H9 (cell line): ENCODE measurements around the gene RBL1. TPM values are rescaled to one million over a fixed set of nuclear protein-coding genes. Genes with fewer than 3 reads are reported as not detected.

ENCODE experiments used
- DNase-seq: peaks from one replicate; pipeline ENCODE4 v3.0.0-alpha.2; 2017
- H2AFZ ChIP-seq: one replicate; pipeline ENCODE4 v1.6.1; 2013; ENCODE audit warnings: mild to moderate bottlenecking, low read length, control low read depth, moderate library complexity
- H2AK5ac ChIP-seq: 2 replicates; pipeline ENCODE4 v1.6.1; 2013; ENCODE audit warnings: low read length, control low read depth, mixed read lengths; ENCODE audit not compliant: insufficient read length
- H2BK120ac ChIP-seq: one replicate; pipeline ENCODE4 v1.6.1; 2013; ENCODE audit warnings: low read depth, mild to moderate bottlenecking, low read length, control low read depth, inconsistent platforms; ENCODE audit not compliant: poor library complexity, severe bottlenecking
- H2BK12ac ChIP-seq: 2 replicates; pipeline ENCODE4 v1.6.1; 2013; ENCODE audit warnings: low read length, control low read depth, mixed read lengths, low read depth; ENCODE audit not compliant: insufficient read length
- H2BK15ac ChIP-seq: 2 replicates; pipeline ENCODE4 v1.6.1; 2013; ENCODE audit warnings: low read depth, low read length, control low read depth
- H2BK20ac ChIP-seq: one replicate; pipeline ENCODE4 v1.6.1; 2013; ENCODE audit warnings: low read depth, mild to moderate bottlenecking, low read length, control low read depth, inconsistent platforms; ENCODE audit not compliant: poor library complexity, severe bottlenecking
- H2BK5ac ChIP-seq: 2 replicates; pipeline ENCODE4 v1.6.1; 2013; ENCODE audit warnings: low read length, control low read depth, mixed read lengths; ENCODE audit not compliant: insufficient read length
- H3K14ac ChIP-seq: 2 replicates; pipeline ENCODE4 v1.6.1; 2013; ENCODE audit warnings: low read length, control low read depth; ENCODE audit not compliant: insufficient read depth
- H3K18ac ChIP-seq: 2 replicates; pipeline ENCODE4 v1.6.1; 2013; ENCODE audit warnings: low read depth, mild to moderate bottlenecking, mixed read lengths, low read length, control low read depth; ENCODE audit not compliant: insufficient read length
- H3K23ac ChIP-seq: 2 replicates; pipeline ENCODE4 v1.6.1; 2013; ENCODE audit warnings: low read length, control low read depth, mixed read lengths, low read depth; ENCODE audit not compliant: insufficient read length
- H3K23me2 ChIP-seq: 2 replicates; pipeline ENCODE4 v1.6.1; 2013; ENCODE audit warnings: low read depth, mild to moderate bottlenecking, mixed read lengths, low read length, control low read depth; ENCODE audit not compliant: insufficient read length, poor library complexity, severe bottlenecking
- H3K27ac ChIP-seq: 2 replicates; pipeline ENCODE4 v1.5.1; 2013; ENCODE audit warnings: low read length, control low read depth, mixed read lengths, low read depth; ENCODE audit not compliant: insufficient read length
- H3K27me3 ChIP-seq: 2 replicates; pipeline ENCODE4 v1.6.1; 2013; ENCODE audit warnings: low read length, control low read depth, inconsistent platforms; ENCODE audit not compliant: insufficient read depth
- H3K4ac ChIP-seq: 2 replicates; pipeline ENCODE4 v1.6.1; 2013; ENCODE audit warnings: low read depth, mild to moderate bottlenecking, control low read depth, inconsistent platforms, low read length, moderate library complexity
- H3K4me1 ChIP-seq: 2 replicates; pipeline ENCODE4 v1.6.1; 2013; ENCODE audit warnings: low read length, control low read depth, inconsistent platforms; ENCODE audit not compliant: insufficient read depth
- H3K4me2 ChIP-seq: 2 replicates; pipeline ENCODE4 v1.6.1; 2013; ENCODE audit warnings: low read length, control low read depth, mixed read lengths; ENCODE audit not compliant: insufficient read length, insufficient read depth
- H3K56ac ChIP-seq: 2 replicates; pipeline ENCODE4 v1.6.1; 2013; ENCODE audit warnings: low read depth, mild to moderate bottlenecking, mixed read lengths, low read length, control low read depth; ENCODE audit not compliant: insufficient read length
- H3K79me1 ChIP-seq: 2 replicates; pipeline ENCODE4 v1.6.1; 2013; ENCODE audit warnings: low read depth, mild to moderate bottlenecking, moderate library complexity, low read length, control low read depth, inconsistent platforms; ENCODE audit not compliant: insufficient read depth, poor library complexity, severe bottlenecking
- H3K79me2 ChIP-seq: 2 replicates; pipeline ENCODE4 v1.6.1; 2013; ENCODE audit warnings: low read length, control low read depth, inconsistent platforms; ENCODE audit not compliant: insufficient read depth
- H3K9ac ChIP-seq: 2 replicates; pipeline ENCODE4 v1.6.1; 2013; ENCODE audit warnings: low read length, control low read depth, mixed read lengths; ENCODE audit not compliant: insufficient read length; ENCODE audit errors: extremely low read depth
- H3K9me3 ChIP-seq: one replicate; pipeline ENCODE4 v1.6.1; 2013; ENCODE audit warnings: low read depth, low read length, inconsistent platforms; ENCODE audit not compliant: control insufficient read depth
- H3T11ph ChIP-seq: one replicate; pipeline ENCODE4 v1.6.1; 2013; ENCODE audit warnings: mild to moderate bottlenecking, low read length, control low read depth, inconsistent platforms
- H4K20me1 ChIP-seq: one replicate; pipeline ENCODE4 v1.6.1; 2013; ENCODE audit not compliant: control insufficient read depth, insufficient read length, insufficient read depth
- H4K5ac ChIP-seq: 2 replicates; pipeline ENCODE4 v1.6.1; 2013; ENCODE audit warnings: low read depth, mild to moderate bottlenecking, mixed read lengths, low read length, control low read depth; ENCODE audit not compliant: insufficient read length
- H4K8ac ChIP-seq: replicated peaks from 2 replicates; pipeline ENCODE4 v1.6.1; 2013; ENCODE audit warnings: low read length, control low read depth, mixed read lengths, low read depth; ENCODE audit not compliant: insufficient read length
- H4K91ac ChIP-seq: 2 replicates; pipeline ENCODE4 v1.6.1; 2013; ENCODE audit warnings: low read depth, mild to moderate bottlenecking, moderate library complexity, mixed read lengths, low read length, control low read depth; ENCODE audit not compliant: insufficient read length
- H3K27ac Mint-ChIP-seq, 3 experiments: 2 replicates in 2 of 3; 3 replicates in 1 of 3; pipeline ENCODE4 v1.8.0; 2020 to 2021; ENCODE audit warnings: mixed read lengths in 3 of 3, mild to moderate bottlenecking in 1 of 3, moderate library complexity in 1 of 3
- H3K27me3 Mint-ChIP-seq: 2 replicates; pipeline ENCODE4 v1.8.0; 2021; ENCODE audit warnings: low read depth, mild to moderate bottlenecking, moderate library complexity, mixed read lengths
- H3K36me3 Mint-ChIP-seq, 3 experiments: 2 replicates in 2 of 3; 3 replicates in 1 of 3; pipeline ENCODE4 v1.8.0; 2020 to 2021; ENCODE audit warnings: low read depth in 3 of 3, mixed read lengths in 3 of 3; ENCODE audit not compliant: insufficient read depth in 1 of 3
- H3K4me1 Mint-ChIP-seq, 2 experiments: 2 replicates each; pipeline ENCODE4 v1.8.0; 2020; ENCODE audit warnings: mixed read lengths in 2 of 2
- H3K4me3 Mint-ChIP-seq, 2 experiments: 2 replicates in 1 of 2; 3 replicates in 1 of 2; pipeline ENCODE4 v1.8.0; 2020 to 2021; ENCODE audit warnings: mild to moderate bottlenecking in 2 of 2, mixed read lengths in 2 of 2, moderate library complexity in 1 of 2
- H3K9me3 Mint-ChIP-seq, 2 experiments: 2 replicates in 1 of 2; 3 replicates in 1 of 2; pipeline ENCODE4 v1.8.0; 2020; ENCODE audit warnings: mild to moderate bottlenecking in 2 of 2, mixed read lengths in 2 of 2, moderate library complexity in 1 of 2
- CTCF ChIP-seq: fragments of 200-600 bp; sonication (generic); conservative IDR thresholded peaks from 3 replicates; pipeline ENCODE4 v1.8.0; 2021; ENCODE audit warnings: antibody characterized with exemption, mild to moderate bottlenecking
- WGBS: extraction: QIAGEN DNeasy Blood & Tissue Kit; methylation state at CpG from one replicate; pipeline ENCODE4 v1.1.7; 2013; ENCODE audit warnings: missing lambda C conversion rate, low lambda C conversion rate, mixed read lengths; ENCODE audit not compliant: insufficient read length; ENCODE audit errors: extremely low coverage; 5-methylcytosine and 5-hydroxymethylcytosine counted together
- total RNA-seq: library from RNA; stranded (reverse); gene quantifications from 2 replicates; pipeline ENCODE4 v1.2.1, GENCODE V29; 2021

The RBL1 gene
- total RNA-seq, 1 experiment from 2014 or later: 14.1 TPM

GRCh38 chr20:37131486-37131885, 35.7 kb upstream of the RBL1 start:
- Histone ChIP-seq H3K14ac (no peak overlapping the region), H3K27ac (no peak overlapping the region), H3K9me3 (no peaks in the 10 kb centered on the region), H2AFZ (no peak overlapping the region), H2BK20ac (no peak overlapping the region), H3K4me1 (no peaks in the 10 kb centered on the region), H3K23me2 (no peaks in the 10 kb centered on the region), H3K9ac (no peak overlapping the region), H3K4ac (no peak overlapping the region), H2BK120ac (no peak overlapping the region), H2BK15ac (no peak overlapping the region), H3T11ph (no peak overlapping the region), H3K79me2 (no peaks in the 10 kb centered on the region), H3K27me3 (no peaks in the 10 kb centered on the region), H2BK5ac (no peak overlapping the region), H2BK12ac (no peak overlapping the region), H3K18ac (no peak overlapping the region), H2AK5ac (no peak overlapping the region), H4K5ac (no peak overlapping the region), H4K91ac (no peak overlapping the region), H4K20me1 (no peaks in the 10 kb centered on the region), H3K79me1 (no peaks in the 10 kb centered on the region), H3K23ac (no peak overlapping the region), H4K8ac (no peak overlapping the region), H3K56ac (no peak overlapping the region), H3K4me2 (no peak overlapping the region)
- Mint-ChIP-seq H3K27me3 (peaks cover 9% of the 10 kb centered on the region), H3K4me1 (no peaks in the 10 kb centered on the region), H3K4me3 (no peak overlapping the region), H3K9me3 (peaks cover 0 to 4% of the 10 kb centered on the region in 2 experiments; a peak in 2 of 5 replicates), H3K27ac (no peak overlapping the region), H3K36me3 (no peaks in the 10 kb centered on the region; a peak in 1 of 7 replicates)
- no peak for DNase-seq
- no CpG with 5 or more reads among the region's 3 CpGs for WGBS
- no peak for TF ChIP-seq CTCF
